Activated B cell treated with CpG ODN at 0.5 μM for 24 hours (primary cell): ENCODE measurements around the gene OMA1. TPM values are rescaled to one million over a fixed set of nuclear protein-coding genes. Genes with fewer than 3 reads are reported as not detected.

Experiments used
- ATAC-seq: fragments of 200-7000 bp; cut with Tn5 transposase; one replicate; pipeline ENCODE4 v1.10.0; 2021; ENCODE audit warnings: low read depth, mild to moderate bottlenecking, moderate library complexity
- CTCF ChIA-PET: fragments of 350-600 bp; sonication (Branson Sonifier 250); formaldehyde crosslinking; loops from one replicate; lab custom pipeline; 2021; ENCODE audit warnings: antibody characterized with exemption; lab: Charles Lee
- POLR2A ChIA-PET: fragments of 350-600 bp; sonication (Branson Sonifier 250); formaldehyde crosslinking; loops from one replicate; lab custom pipeline; 2021; ENCODE audit warnings: antibody characterized with exemption; lab: Charles Lee
- DNase-seq: peaks from one replicate; pipeline ENCODE4 v3.0.0; 2022
- H3K27ac Mint-ChIP-seq: one replicate; pipeline ENCODE4 v1.8.0; 2020; ENCODE audit warnings: mixed read lengths
- H3K27me3 Mint-ChIP-seq: one replicate; pipeline ENCODE4 v1.8.0; 2021; ENCODE audit warnings: mixed read lengths
- H3K36me3 Mint-ChIP-seq: one replicate; pipeline ENCODE4 v1.8.0; 2021; ENCODE audit warnings: low read depth, mixed read lengths
- H3K4me1 Mint-ChIP-seq: one replicate; pipeline ENCODE4 v1.8.0; 2021; ENCODE audit warnings: mixed read lengths
- H3K4me3 Mint-ChIP-seq: one replicate; pipeline ENCODE4 v1.8.0; 2020; ENCODE audit warnings: mild to moderate bottlenecking, mixed read lengths
- H3K9me3 Mint-ChIP-seq: one replicate; pipeline ENCODE4 v1.8.0; 2020; ENCODE audit warnings: mixed read lengths
- CTCF ChIP-seq: fragments of 200-600 bp; IDR thresholded peaks from one replicate; pipeline ENCODE4 v1.8.0; 2022; ENCODE audit warnings: antibody characterized with exemption, mild to moderate bottlenecking
- intact Hi-C: fragments of 100-400 bp; cut with micrococcal nuclease; formaldehyde crosslinking; loops from one replicate; pipeline ENCODE4 v1.15.1; 2024
- total RNA-seq: library from RNA; stranded (reverse); gene quantifications from 2 replicates; pipeline ENCODE4 v1.2.3, GENCODE V29; 2022

The OMA1 gene
- total RNA-seq, 1 donor from 2014 or later, result 48.7 TPM

GRCh38 chr1:58440696-58441095 lies 105.8 kb downstream of the OMA1 start:
- peaks cover 11% of the 10 kb centered on the region for H3K36me3 Mint-ChIP-seq
- no peak overlapping the region for H3K4me3 Mint-ChIP-seq
- TF ChIP-seq CTCF, result no peak
- no peaks in the 10 kb centered on the region for H3K27me3 Mint-ChIP-seq
- POLR2A ChIA-PET, result interaction anchor here (1.2 kb wide), 1 partner anchor 12 kb away, joined by 3 read pairs; no protein-coding TSS in a partner anchor
- CTCF ChIA-PET, result no interaction called here
- intact Hi-C loops, result no loop called here
- ATAC-seq, result no peak
- no peak for DNase-seq
- no peaks in the 10 kb centered on the region for H3K4me1 Mint-ChIP-seq
- H3K27ac Mint-ChIP-seq, result no peak overlapping the region
- no peaks in the 10 kb centered on the region for H3K9me3 Mint-ChIP-seq

- DNase-seq (no peak), ATAC-seq (no peak)
- intact Hi-C loops, result loop anchor here (10.0 kb wide), 1 partner anchor 185 kb away; no protein-coding TSS in a partner anchor
- H3K27ac Mint-ChIP-seq, result no peak overlapping the region
- H3K4me3 Mint-ChIP-seq, result no peak overlapping the region
- no peaks in the 10 kb centered on the region for H3K27me3 Mint-ChIP-seq
- ChIA-PET CTCF (no interaction called here), POLR2A (interaction anchor here (1.2 kb wide), 1 partner anchor 13 kb away, joined by 3 read pairs; no protein-coding TSS in a partner anchor)
- no peaks in the 10 kb centered on the region for H3K4me1 Mint-ChIP-seq
- H3K9me3 Mint-ChIP-seq, result no peaks in the 10 kb centered on the region
- H3K36me3 Mint-ChIP-seq, result peaks cover 11% of the 10 kb centered on the region
- TF ChIP-seq CTCF, result no peak
These were observed 106.6 kb downstream of the OMA1 start for GRCh38 chr1:58439946-58440345.

- no peak overlapping the region for H3K4me3 Mint-ChIP-seq
- ATAC-seq, result no peak
- H3K36me3 Mint-ChIP-seq, result peaks cover 11% of the 10 kb centered on the region
These were observed 108.1 kb downstream of the OMA1 start for GRCh38 chr1:58438468-58438867.

GRCh38 chr1:58437623-58438022 lies 108.9 kb downstream of the OMA1 start:
- no peak for TF ChIP-seq CTCF
- ATAC-seq, result no peak
- H3K27ac Mint-ChIP-seq, result no peak overlapping the region
- no peak overlapping the region for H3K4me3 Mint-ChIP-seq
- peaks cover 9% of the 10 kb centered on the region for H3K36me3 Mint-ChIP-seq
- intact Hi-C loops, result loop anchor here (10.0 kb wide), 1 partner anchor 183 kb away; no protein-coding TSS in a partner anchor
- ChIA-PET CTCF (no interaction called here), POLR2A (no interaction called here)
- no peaks in the 10 kb centered on the region for H3K4me1 Mint-ChIP-seq
- no peak for DNase-seq
- no peaks in the 10 kb centered on the region for H3K27me3 Mint-ChIP-seq
- no peaks in the 10 kb centered on the region for H3K9me3 Mint-ChIP-seq

More at GRCh38 chr1:58438468-58438867, 108.1 kb downstream of the OMA1 start:
- Mint-ChIP-seq H3K27ac (no peak overlapping the region), H3K9me3 (no peaks in the 10 kb centered on the region), H3K4me1 (no peaks in the 10 kb centered on the region), H3K27me3 (no peaks in the 10 kb centered on the region)
- no peak for TF ChIP-seq CTCF
- POLR2A ChIA-PET, result no interaction called here
- intact Hi-C loops, result loop anchor here (10.0 kb wide), 1 partner anchor 184 kb away; no protein-coding TSS in a partner anchor
- CTCF ChIA-PET, result no interaction called here
- DNase-seq, result no peak

GRCh38 chr1:58436615-58437297 lies 109.8 kb downstream of the OMA1 start:
- no peak overlapping the region for H3K27ac Mint-ChIP-seq
- H3K4me1 Mint-ChIP-seq, result no peaks in the 10 kb centered on the region
- ATAC-seq, result no peak
- H3K36me3 Mint-ChIP-seq, result peaks cover 4% of the 10 kb centered on the region
- no peak for TF ChIP-seq CTCF
- DNase-seq, result no peak
- ChIA-PET POLR2A (no interaction called here), CTCF (no interaction called here)
- no peaks in the 10 kb centered on the region for H3K9me3 Mint-ChIP-seq
- H3K4me3 Mint-ChIP-seq, result no peak overlapping the region
- intact Hi-C loops, result loop anchor here (10.0 kb wide), 1 partner anchor 182 kb away; no protein-coding TSS in a partner anchor
- H3K27me3 Mint-ChIP-seq, result no peaks in the 10 kb centered on the region
